ENCODE measurements around the gene NAA80.

GRCh38 chr3:50296721-50297383 lies 2.4 kb downstream of the NAA80 start:
- TF ChIP-seq SP1 (IDR thresholded peaks at IDR 0.05) (no peak), TARDBP (IDR thresholded peaks at IDR 0.05) (no peak), ELF4 (IDR thresholded peaks at IDR 0.05) (no peak), FOXK2 (IDR thresholded peaks at IDR 0.05) (no peak)
